ENCODE measurements around the gene VIL1.

- no peak for TF ChIP-seq ZNF70 (CRISPR knock-in tag; IDR thresholded peaks at IDR 0.05)
- TF ChIP-seq ISL1 (CRISPR knock-in tag; IDR thresholded peaks at IDR 0.05), result no peak
- no peak for TF ChIP-seq ZFP3 (CRISPR knock-in tag; IDR thresholded peaks at IDR 0.05)
- TF ChIP-seq TSHZ2 (CRISPR knock-in tag; IDR thresholded peaks at IDR 0.05), result no peak
- no peak for TF ChIP-seq CREB5 (CRISPR knock-in tag; IDR thresholded peaks at IDR 0.05; ENCODE audit: low read depth)
Measured at GRCh38 chr2:218501665-218502064, 82.7 kb downstream of the VIL1 start.
